A549 (cell line): ENCODE data around the gene IRX4. TPM values are rescaled to one million over a fixed set of nuclear protein-coding genes. Genes with fewer than 3 reads are reported as not detected.

Experiments
- ATAC-seq, 2 experiments: fragments of 200-7000 bp in 1 of 2; fragments of >200 bp in 1 of 2; cut with Nextera tagmentation in 1 of 2; cut with Tn5 transposase in 1 of 2; 3 replicates each; pipeline versions ENCODE4 v1.8.0 to v1.9.1; 2018 to 2020; ENCODE audit warnings: mild to moderate bottlenecking in 1 of 2, moderate library complexity in 1 of 2
- CTCF ChIA-PET: fragments of 300-600 bp; sonication (Branson Sonifier 250); formaldehyde crosslinking; extraction: SDS; loops from one replicate; lab custom pipeline; 2021; ENCODE audit warnings: antibody characterized with exemption, inconsistent platforms; lab: Yijun Ruan, JAX
- POLR2A ChIA-PET: fragments of 350-600 bp; formaldehyde crosslinking; extraction: SDS; loops from one replicate; lab custom pipeline; 2021; ENCODE audit warnings: antibody characterized with exemption, inconsistent platforms; lab: Yijun Ruan, JAX
- DNase-seq, 2 experiments: peaks; one replicate each; pipeline versions ENCODE4 v3.0.0 to v3.0.0-alpha.2; 2011 to 2016; ENCODE audit warnings: low read depth in 1 of 2, low spot score in 1 of 2
- FAIRE-seq: peaks from 2 replicates; lab custom pipeline; 2011; peaks lifted over from hg19 to GRCh38; lab: Jason Lieb, UNC
- H3K27ac ChIP-seq, 2 experiments: fragments of >200 bp; sonication (Bioruptor Twin); formaldehyde crosslinking; 3 replicates each; pipeline ENCODE4 v1.5.1; 2016 to 2017
- H3K4me1 ChIP-seq: fragments of >200 bp; sonication (Bioruptor Twin); formaldehyde crosslinking; 3 replicates; pipeline ENCODE4 v1.6.1; 2016
- H3K4me2 ChIP-seq: fragments of >200 bp; sonication (Bioruptor Twin); formaldehyde crosslinking; 3 replicates; pipeline ENCODE4 v1.6.1; 2016
- H3K4me3 ChIP-seq: fragments of >200 bp; sonication (Bioruptor Twin); formaldehyde crosslinking; 3 replicates; pipeline ENCODE4 v1.5.1; 2016
- H3K9me3 ChIP-seq: fragments of >200 bp; sonication (Bioruptor Twin); formaldehyde crosslinking; 3 replicates; pipeline ENCODE4 v1.6.1; 2016
- BHLHE40 ChIP-seq: IDR thresholded peaks from 2 replicates; pipeline ENCODE4 v1.6.1; 2012; ENCODE audit warnings: low read depth, low read length, inconsistent platforms
- CBX2 ChIP-seq: fragments of 200-600 bp; sonication (generic); IDR thresholded peaks from 2 replicates; pipeline ENCODE4 v1.6.1; 2016; ENCODE audit warnings: low read depth, mild to moderate bottlenecking, borderline replicate concordance
- CHD2 ChIP-seq: fragments of 150-350 bp; IDR thresholded peaks from 2 replicates; pipeline ENCODE4 v1.6.1; 2014; ENCODE audit warnings: low read length; ENCODE audit not compliant: partially characterized antibody
- E2F6 ChIP-seq: IDR thresholded peaks from 2 replicates; pipeline ENCODE4 v1.6.1; 2012; ENCODE audit warnings: low read depth, borderline replicate concordance
- EP300 ChIP-seq, 2 experiments: fragments of >200 bp; sonication (Bioruptor Twin); formaldehyde crosslinking; IDR thresholded peaks; 2 replicates in 1 of 2; 3 replicates in 1 of 2; pipeline ENCODE4 v1.6.1; 2016 to 2017
- ESRRA ChIP-seq: fragments of 150-350 bp; IDR thresholded peaks from 2 replicates; pipeline ENCODE4 v1.6.1; 2014; ENCODE audit warnings: mild to moderate bottlenecking, low read length, borderline replicate concordance
- FOSL2 ChIP-seq, 2 experiments: fragments of 450-650 bp in 1 of 2; fragments of >200 bp in 1 of 2; sonication (Bioruptor Twin) in 1 of 2; formaldehyde crosslinking; IDR thresholded peaks; 2 replicates each; pipeline versions ENCODE4 v1.5.0 to v1.6.1; 2016 to 2020; ENCODE audit warnings: mild to moderate bottlenecking in 1 of 2, moderate library complexity in 1 of 2
- GATA3 ChIP-seq: IDR thresholded peaks from 2 replicates; pipeline ENCODE4 v1.6.1; 2012; ENCODE audit warnings: borderline replicate concordance
- JUN ChIP-seq, 2 experiments: fragments of >200 bp; sonication (Bioruptor Twin); formaldehyde crosslinking; IDR thresholded peaks; 2 replicates in 1 of 2; 3 replicates in 1 of 2; pipeline ENCODE4 v1.6.1; 2016 to 2017
- KDM1A ChIP-seq: fragments of 200-600 bp; sonication (generic); IDR thresholded peaks from 2 replicates; pipeline ENCODE4 v1.6.1; 2016; ENCODE audit warnings: low read depth, mild to moderate bottlenecking
- KDM5A ChIP-seq: fragments of 200-600 bp; sonication (generic); IDR thresholded peaks from 2 replicates; pipeline ENCODE4 v1.6.1; 2016; ENCODE audit warnings: antibody characterized with exemption, mild to moderate bottlenecking
- MAFK ChIP-seq: fragments of 450-650 bp; IDR thresholded peaks from 2 replicates; pipeline ENCODE4 v1.6.1; 2014; ENCODE audit not compliant: partially characterized antibody
- MAX ChIP-seq: IDR thresholded peaks from 2 replicates; pipeline ENCODE4 v1.6.1; 2012
- MAZ ChIP-seq: fragments of 150-350 bp; IDR thresholded peaks from 2 replicates; pipeline ENCODE4 v1.6.1; 2014; ENCODE audit warnings: antibody characterized with exemption, low read depth, low read length, borderline replicate concordance
- MYC ChIP-seq: IDR thresholded peaks from 2 replicates; pipeline ENCODE4 v1.6.1; 2012; ENCODE audit warnings: mild to moderate bottlenecking, inconsistent platforms, low read length, improper control_type of control experiment, borderline replicate concordance
- NR3C1 ChIP-seq: fragments of >200 bp; sonication (Bioruptor Twin); formaldehyde crosslinking; IDR thresholded peaks from 3 replicates; pipeline ENCODE4 v1.6.1; 2017
- PBX3 ChIP-seq: IDR thresholded peaks from 2 replicates; pipeline ENCODE4 v1.6.1; 2012
- POLR2AphosphoS2 ChIP-seq: conservative IDR thresholded peaks from 2 replicates; pipeline ENCODE4 v1.6.1; 2012; ENCODE audit warnings: low read length, improper control_type of control experiment, inconsistent platforms
- RARB ChIP-seq: fragments of 250-450 bp; sonication (Bioruptor Pico); IDR thresholded peaks from 2 replicates; pipeline ENCODE4 v1.8.0; 2021; ENCODE audit warnings: mild to moderate bottlenecking, moderate library complexity
- RNF2 ChIP-seq: fragments of 200-600 bp; sonication (generic); IDR thresholded peaks from 2 replicates; pipeline ENCODE4 v1.6.1; 2016; ENCODE audit warnings: low read depth, mild to moderate bottlenecking, antibody characterized with exemption, moderate library complexity, borderline replicate concordance
- ZFP36 ChIP-seq: fragments of 450-650 bp; IDR thresholded peaks from 2 replicates; pipeline ENCODE4 v1.6.1; 2014; ENCODE audit warnings: borderline replicate concordance; ENCODE audit not compliant: partially characterized antibody
- ZSCAN20 ChIP-seq: fragments of 250-450 bp; sonication (Bioruptor Pico); IDR thresholded peaks from 2 replicates; pipeline ENCODE4 v1.8.0; 2022; ENCODE audit warnings: mild to moderate bottlenecking, moderate library complexity
- WGBS: methylation state at CpG from one replicate; pipeline ENCODE4 v1.1.6; 2017; ENCODE audit errors: missing lambda C conversion rate; 5-methylcytosine and 5-hydroxymethylcytosine counted together
- polyA plus RNA-seq, 4 experiments: library from polyadenylated mRNA; depleted of rRNA in 3 of 4; stranded (reverse); fragments of >200 nt; fragmentation: RNase III in 1 of 4; extraction: RNeasy Plus Mini Kit Qiagen cat#74134 plus additional on column Dnase treatment in 1 of 4; gene quantifications; 2 replicates in 3 of 4; 3 replicates in 1 of 4; pipeline ENCODE4 v1.2.3, GENCODE V29; 2011 to 2017

Gene IRX4
- polyA plus RNA-seq, 2 of the 4 experiments (the other 2 are of a cell fraction) = 0.04 to 0.06 TPM

- CTCF ChIA-PET = no interaction called here
- FAIRE-seq (no peak), ATAC-seq (no peak)
- POLR2A ChIA-PET = no interaction called here
- no peak for TF ChIP-seq PBX3
- TF ChIP-seq MAZ = no peak
- no peak for TF ChIP-seq MAFK
- TF ChIP-seq JUN (IDR thresholded peaks at IDR 0.05) = no peak
- TF ChIP-seq RNF2 = no peak
- no peak for TF ChIP-seq CBX2
- TF ChIP-seq ZFP36 = no peak
- TF ChIP-seq E2F6 = no peak
- TF ChIP-seq MYC = no peak
- TF ChIP-seq KDM1A = no peak
- TF ChIP-seq, all 56 proteins: peak for 0
- Histone ChIP-seq H3K4me2 (no peak overlapping the region), H3K4me1 (0 out of 3 replicates have a peak, but pooled peaks cover 3% of the 10 kb centered on the region), H3K4me3 (no peak overlapping the region), H3K27ac (no peak overlapping the region), H3K9me3 (no peaks in the 10 kb centered on the region)
- DNase-seq = no peak
- WGBS = 28% methylated on average over 7 of the region's 10 CpGs
Measured at GRCh38 chr5:1847056-1847455, 35.7 kb downstream of the IRX4 start.

GRCh38 chr5:1846583-1846982, 36.1 kb downstream of the IRX4 start:
- Histone ChIP-seq H3K4me2 (no peak overlapping the region), H3K4me1 (0 out of 3 replicates have a peak, but pooled peaks cover 3% of the 10 kb centered on the region), H3K4me3 (no peak overlapping the region), H3K9me3 (no peaks in the 10 kb centered on the region), H3K27ac (no peak overlapping the region)
- TF ChIP-seq ESRRA = no peak
- TF ChIP-seq MAX = no peak
- no peak for TF ChIP-seq E2F6
- no peak for TF ChIP-seq CHD2
- TF ChIP-seq MAFK = no peak
- TF ChIP-seq EP300 (IDR thresholded peaks at IDR 0.05) = no peak
- TF ChIP-seq KDM5A = no peak
- TF ChIP-seq NR3C1 = no peak
- TF ChIP-seq JUN (IDR thresholded peaks at IDR 0.05) = no peak
- no peak for TF ChIP-seq ZFP36
- no peak for TF ChIP-seq BHLHE40
- no peak for TF ChIP-seq GATA3
- no peak for TF ChIP-seq CBX2
- TF ChIP-seq ZSCAN20 (CRISPR knock-in tag) = no peak
- TF ChIP-seq POLR2AphosphoS2 = no peak
- TF ChIP-seq FOSL2 (IDR thresholded peaks at IDR 0.05) = no peak
- no peak for TF ChIP-seq FOSL2 (CRISPR knock-in tag; IDR thresholded peaks at IDR 0.05)
- no peak for TF ChIP-seq MYC
- no peak for TF ChIP-seq RARB
- no peak for TF ChIP-seq MAZ
- TF ChIP-seq PBX3 = no peak
- ATAC-seq = no peak
- POLR2A ChIA-PET = no interaction called here
- WGBS = 53% methylated on average over 11 of the region's 13 CpGs
- CTCF ChIA-PET = no interaction called here
- DNase-seq = no peak
- FAIRE-seq = no peak
